Anterior cingulate cortex (tissue), 58 donors: Measurements from ENCODE around the gene STEAP1B.
A peak's percentile ranks its signal among the peaks of the same experiment; 100 is the strongest.

Source experiments
- DNase-seq, 58 donors: peaks; one replicate each; lab custom pipeline; 2025; lab: John Stamatoyannopoulos, UW

The STEAP1B gene

DNA sequence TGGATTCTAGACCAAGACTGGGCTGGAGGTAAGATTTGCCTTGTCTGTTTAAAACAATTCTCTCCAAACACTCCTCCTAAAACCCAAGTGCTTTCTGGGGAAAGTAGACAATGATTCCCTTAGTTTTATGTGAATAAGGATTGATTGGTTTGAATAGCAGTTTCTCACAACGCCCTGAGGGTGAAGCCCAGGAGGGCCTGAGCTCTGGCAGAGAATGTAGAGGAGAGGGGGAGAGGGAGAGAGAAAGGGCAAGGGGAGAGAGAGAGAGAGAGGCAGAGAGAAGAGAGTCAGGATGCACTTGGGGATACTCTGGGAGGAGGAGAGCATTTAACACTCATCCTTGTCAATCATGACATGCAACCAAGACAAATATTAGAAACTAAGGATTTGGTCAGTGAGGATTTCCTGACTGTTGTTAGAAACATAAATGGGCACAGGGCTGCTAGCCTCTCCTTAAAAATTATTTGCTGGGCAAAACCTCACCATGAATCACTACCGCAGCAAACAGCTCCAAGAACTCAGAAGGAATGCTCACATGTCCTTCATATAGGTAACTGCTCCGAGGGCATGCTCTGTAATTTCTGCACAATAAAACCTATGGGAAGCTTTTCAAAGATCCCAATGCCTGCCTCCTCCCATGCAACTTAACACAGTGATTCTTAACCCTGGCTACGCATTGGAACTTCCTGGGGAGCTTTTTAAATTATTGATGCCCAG, 87.9 kb downstream of the STEAP1B start:
- DNase-seq = no peak

GRCh38 chr7:22406715-22407114, 93.3 kb downstream of the STEAP1B start:
- no peak for DNase-seq

DNA sequence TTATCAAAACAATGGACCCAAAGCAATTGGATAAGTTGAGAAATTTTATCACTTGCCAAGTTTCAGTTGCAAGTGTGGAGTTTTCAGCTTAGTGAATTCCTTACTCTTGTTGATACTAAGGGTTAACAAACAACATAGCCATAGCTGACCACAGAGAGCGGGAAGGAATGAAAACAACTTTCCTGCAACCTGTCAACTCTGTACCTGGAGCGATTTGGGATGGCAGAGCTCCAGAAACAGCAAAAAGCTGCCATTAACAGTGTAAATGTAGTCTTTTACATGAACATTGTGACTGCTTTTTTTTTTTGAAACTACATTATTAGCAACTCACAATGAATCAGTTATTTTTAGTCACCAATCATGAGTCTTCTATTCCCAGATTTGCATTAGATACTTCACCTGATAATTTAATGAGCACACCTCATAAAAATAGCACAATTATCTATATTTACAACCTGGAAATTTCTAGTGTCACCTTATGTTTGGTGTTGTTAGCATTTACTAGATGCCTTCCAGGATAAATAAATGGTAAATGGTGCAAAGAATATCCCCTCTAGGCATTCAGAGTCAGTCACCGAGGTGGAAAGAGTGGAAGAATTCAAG, 95.5 kb downstream of the STEAP1B start:
- no peak for DNase-seq

GRCh38 chr7:22403344-22403743, 96.6 kb downstream of the STEAP1B start:
- no peak for DNase-seq

DNA sequence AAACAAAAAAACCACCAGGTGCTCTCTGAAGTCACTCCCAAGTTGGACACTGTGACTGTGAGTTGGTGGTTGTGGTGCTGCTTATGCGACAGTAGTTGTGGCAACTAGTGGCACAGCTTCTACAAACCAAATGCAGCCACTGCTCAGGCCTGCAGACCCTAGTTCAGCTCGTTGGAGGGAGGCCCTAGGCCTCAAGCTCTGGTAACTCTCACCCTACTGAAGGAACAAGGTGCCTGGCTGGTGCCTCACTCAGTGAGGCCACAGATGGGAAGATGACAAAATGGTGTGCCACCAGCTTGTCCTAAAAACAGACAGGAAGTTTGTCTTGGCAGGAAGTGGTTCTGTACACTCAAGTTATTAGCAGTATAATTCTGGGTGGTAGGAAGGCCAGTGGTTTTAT, 97.7 kb downstream of the STEAP1B start:
- no peak for DNase-seq

- DNase-seq = no peak
Measured at GRCh38 chr7:22400936-22401553, 98.9 kb downstream of the STEAP1B start.

DNA sequence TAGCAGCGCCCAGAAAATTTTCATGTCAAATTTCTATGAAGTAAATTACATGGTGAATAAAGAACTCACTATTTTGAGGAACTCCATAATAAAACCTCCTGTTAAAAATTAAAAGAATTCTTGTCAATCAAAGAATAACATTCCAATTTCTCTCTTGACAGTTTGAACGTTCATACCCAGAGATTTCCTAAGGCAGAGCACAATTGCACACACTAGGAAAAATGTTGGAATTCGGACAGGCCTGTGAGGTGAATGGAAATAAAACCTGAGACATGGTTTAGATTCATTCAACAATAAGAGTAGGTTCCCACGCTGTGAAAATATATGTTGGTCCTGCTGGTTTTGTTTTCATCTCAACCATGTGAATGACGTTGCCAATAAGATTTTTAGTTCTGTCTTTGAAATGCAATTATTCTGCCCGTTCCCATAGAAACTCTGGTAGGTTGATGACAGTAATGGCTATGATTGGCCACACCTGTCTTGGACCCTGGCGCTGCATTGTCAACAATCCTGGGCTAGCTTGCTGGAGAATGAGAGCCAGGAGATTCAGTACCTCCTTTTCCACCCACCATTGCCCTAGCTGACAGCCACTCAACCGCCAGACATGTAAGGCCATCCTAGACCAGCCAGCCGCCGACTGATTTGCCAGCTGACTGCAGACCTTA, 99.7 kb downstream of the STEAP1B start:
- DNase-seq = no peak

GRCh38 chr7:22399546-22399945, 100.4 kb downstream of the STEAP1B start:
- DNase-seq = no peak

DNA sequence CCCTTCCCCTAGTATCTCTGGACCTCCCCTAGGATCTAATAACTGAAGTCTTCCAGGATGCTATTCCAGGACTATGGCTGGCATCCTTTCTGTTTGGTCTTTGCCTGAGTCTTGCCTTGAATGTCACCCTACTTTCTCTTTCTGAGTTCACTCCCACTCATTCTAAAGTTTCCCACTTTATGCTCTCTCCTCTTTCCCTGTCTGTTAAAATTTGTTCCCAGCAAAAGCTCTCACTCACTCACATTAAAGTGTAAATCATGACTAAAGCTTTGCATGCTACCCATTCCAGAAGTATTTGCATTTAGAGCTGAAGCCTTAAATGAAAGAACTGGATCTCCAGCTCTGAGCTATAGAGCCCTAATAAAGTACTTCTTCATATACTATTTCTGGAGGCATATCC, 100.9 kb downstream of the STEAP1B start:
- DNase-seq = peak in 2 of 58 donors; percentile 2 to 33

- DNase-seq = no peak
Measured at GRCh38 chr7:22397981-22398380, 102.0 kb downstream of the STEAP1B start.

DNA sequence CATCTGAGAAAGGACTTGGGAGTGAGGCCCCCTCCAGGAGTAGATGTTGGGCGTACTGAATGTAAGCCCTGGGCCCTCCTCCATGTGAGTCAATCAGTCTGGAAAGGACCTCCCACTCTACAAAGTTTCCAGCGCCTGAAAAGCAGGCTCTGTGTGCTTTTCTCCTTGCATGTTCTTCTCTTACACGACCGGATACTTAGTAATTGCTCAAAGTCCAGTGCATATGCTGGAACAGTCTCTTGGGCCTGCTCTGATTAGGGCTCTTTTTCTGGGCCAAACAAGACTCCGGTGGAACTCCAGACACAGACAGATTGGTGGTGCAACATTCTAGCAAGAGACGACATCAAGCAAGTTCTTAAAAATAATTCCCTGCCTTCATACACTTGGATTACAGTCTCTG, 104.8 kb downstream of the STEAP1B start:
- no peak for DNase-seq

- DNase-seq = no peak
Measured at GRCh38 chr7:22394739-22395138, 105.2 kb downstream of the STEAP1B start.

DNA sequence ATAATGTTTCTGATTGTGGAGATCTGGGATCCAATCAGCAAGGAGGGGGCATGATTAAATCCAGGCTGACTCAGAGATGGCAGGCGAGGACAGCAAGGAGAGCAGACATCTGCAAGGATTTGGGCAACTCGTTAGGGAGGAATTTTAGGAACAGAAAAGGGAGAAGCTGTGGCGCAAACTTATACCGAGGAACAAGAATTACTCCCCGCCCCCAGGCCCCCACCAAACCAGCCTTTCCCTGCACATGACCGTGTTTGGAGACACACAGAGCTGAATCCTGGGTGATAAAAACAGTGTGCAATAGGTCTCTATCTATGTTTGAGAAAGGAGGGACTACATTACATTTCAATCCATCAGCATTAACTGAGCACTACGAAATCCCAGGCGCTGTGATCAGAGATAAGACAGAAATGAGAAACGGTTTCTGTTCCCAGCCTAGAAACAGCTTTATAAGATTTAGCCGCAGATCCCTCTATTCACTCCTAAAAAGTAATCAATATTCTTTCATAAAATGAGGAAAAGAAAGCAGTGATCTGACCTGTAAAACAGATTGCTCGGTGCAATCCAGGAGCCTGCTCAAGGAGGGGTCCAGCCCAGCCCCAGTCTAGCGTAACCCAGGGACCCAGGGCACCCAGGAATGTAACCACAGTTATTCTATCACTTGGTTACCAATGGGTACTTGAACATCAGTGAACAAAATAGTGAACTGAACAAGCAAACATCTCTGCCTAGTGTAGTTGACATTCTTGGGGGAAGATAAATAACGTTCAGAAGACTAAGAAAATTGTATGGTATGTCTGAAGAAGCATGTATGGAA, 105.9 kb downstream of the STEAP1B start:
- DNase-seq = peak in 28 of 58 donors; percentile 2 to 76 (median 22)

- DNase-seq = no peak
Measured at GRCh38 chr7:22390516-22390915, 109.5 kb downstream of the STEAP1B start.

- DNase-seq = no peak
Measured at GRCh38 chr7:22389892-22390291, 110.1 kb downstream of the STEAP1B start.

DNA sequence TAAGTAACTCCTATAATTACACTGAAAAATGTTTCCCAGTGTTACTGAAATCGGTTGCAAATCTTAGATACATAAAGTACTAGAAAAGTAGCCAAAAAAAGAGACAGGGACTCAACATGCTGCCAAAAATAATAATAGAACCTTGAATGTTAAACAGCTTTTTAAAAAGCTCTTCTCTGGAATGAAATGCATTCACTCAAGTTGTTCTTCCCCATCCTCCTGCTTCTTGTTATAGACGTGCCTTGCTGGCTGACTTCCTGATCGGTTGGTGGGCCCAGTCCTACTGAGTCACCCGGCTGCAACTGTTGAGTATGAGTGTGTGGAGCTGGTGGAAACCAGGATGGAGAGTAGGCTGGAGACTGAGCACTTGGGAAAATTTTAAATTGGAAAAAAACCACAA, 112.4 kb downstream of the STEAP1B start:
- peak in 45 of 58 donors; percentile 2 to 78 (median 34) for DNase-seq

DNA sequence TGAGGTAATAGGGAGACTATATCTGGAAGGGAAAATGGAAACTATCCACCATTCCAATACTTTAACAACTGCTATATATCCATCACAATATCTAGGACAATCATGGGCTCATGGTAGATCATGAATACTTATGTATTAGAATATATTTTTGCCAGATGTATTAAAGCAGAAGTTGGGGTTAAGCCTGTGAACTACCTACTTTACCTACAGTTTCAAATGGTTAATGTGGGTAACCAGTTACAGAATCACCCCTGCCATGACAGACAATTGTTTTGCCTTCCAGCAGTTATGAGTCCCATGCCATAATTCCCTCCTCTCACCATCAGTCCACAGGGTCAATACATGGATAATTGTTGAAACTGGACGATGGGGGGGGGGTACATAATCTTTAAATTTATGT, 113.1 kb downstream of the STEAP1B start:
- DNase-seq = no peak

DNA sequence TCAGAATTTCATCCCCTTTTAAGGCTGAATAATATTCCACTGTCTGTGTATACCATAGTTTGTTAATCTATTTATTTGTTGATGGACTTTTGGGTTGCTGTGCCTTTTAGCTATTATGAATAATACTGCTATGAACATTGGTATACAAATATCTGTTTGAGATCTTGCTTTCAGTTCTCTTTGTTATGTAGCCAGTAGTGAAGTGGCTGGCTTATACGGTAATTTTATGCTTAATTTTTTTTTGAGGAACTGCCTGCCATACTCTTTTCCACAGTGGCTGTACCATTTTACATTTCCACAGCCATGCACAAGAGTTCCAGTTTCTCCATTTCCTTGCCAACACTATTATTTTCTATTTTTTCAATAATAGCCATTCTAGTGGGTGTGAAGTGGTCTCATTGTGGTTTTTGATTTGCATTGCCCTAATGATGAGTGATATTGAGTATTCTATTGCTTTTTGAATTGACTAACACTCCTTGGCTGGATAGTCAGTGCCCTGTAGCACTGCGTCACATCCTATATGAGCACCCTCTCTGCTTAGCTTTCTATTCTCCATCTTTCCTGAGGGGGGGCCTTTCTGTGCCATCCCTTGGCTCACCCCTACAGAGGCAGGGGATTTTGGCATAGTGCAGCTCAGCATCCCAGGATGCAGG, 113.7 kb downstream of the STEAP1B start:
- DNase-seq = no peak

DNA sequence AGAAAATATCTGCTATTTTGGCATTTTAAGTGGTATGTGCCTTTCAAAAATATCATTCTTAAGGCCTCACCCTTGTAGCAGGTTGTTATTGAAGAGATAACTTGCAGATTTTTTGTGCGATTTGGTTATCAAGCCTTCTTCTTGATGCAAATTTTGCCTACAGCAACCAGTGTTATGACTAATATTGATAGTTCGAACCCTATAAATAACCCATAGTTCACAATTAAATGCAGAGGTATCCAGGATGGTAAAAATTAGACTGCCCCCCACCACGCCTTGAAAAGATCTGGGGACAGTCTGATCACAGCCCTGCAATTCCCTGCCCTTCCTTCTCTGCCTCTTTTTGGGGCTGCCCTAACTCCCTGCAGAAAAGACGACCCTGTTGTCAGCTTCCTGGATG, 114.7 kb downstream of the STEAP1B start:
- no peak for DNase-seq

DNA sequence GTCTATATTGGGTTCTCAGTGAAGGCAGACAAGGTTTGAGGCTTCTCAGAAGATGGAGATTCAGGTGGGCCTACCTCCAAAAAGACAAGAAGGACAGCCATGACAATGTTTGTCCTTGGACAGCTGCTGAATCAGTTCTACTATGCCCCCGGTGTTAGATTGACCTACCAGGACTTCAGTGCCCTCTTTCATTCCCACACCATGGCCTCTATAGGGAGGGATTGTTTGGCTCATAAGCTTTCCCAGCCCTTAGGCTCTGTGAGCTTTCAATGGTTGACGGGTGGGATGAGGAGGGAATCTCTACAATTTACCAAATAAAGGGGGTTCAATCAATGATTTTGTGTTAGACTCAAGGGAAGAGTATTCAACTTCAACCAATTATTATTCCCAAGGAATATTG, 119.7 kb downstream of the STEAP1B start:
- no peak for DNase-seq
